ENCODE results near the gene PACS2.

The PACS2 gene

GRCh38 chr14:105366386-105367074 is 52.0 kb downstream of the PACS2 start:
- H3K4me3 ChIP-seq (replicated peaks; ENCODE audit: low read depth, low read length) = no peak overlapping the region
- no peak for TF ChIP-seq CTCF (IDR thresholded peaks at IDR 0.05; ENCODE audit: insufficient read depth, low read length, poor library complexity, severe bottlenecking)
- no peak for DNase-seq (ENCODE audit: extremely low read depth, insufficient read length)
- no peaks in the 10 kb centered on the region for H3K27me3 ChIP-seq (replicated peaks; ENCODE audit: control insufficient read depth, insufficient read depth, low read length)
- no peaks in the 10 kb centered on the region for H3K36me3 ChIP-seq (ENCODE audit: control insufficient read depth, insufficient read depth, low read length)

- no peaks in the 10 kb centered on the region for H3K27me3 ChIP-seq (replicated peaks; ENCODE audit: control insufficient read depth, insufficient read depth, low read length)
- DNase-seq (ENCODE audit: extremely low read depth, insufficient read length) = no peak
- TF ChIP-seq CTCF (IDR thresholded peaks at IDR 0.05; ENCODE audit: insufficient read depth, low read length, poor library complexity, severe bottlenecking) = no peak
- no peak overlapping the region for H3K4me3 ChIP-seq (replicated peaks; ENCODE audit: low read depth, low read length)
- H3K36me3 ChIP-seq (ENCODE audit: control insufficient read depth, insufficient read depth, low read length) = no peaks in the 10 kb centered on the region
Observed at GRCh38 chr14:105367116-105368031, 52.8 kb downstream of the PACS2 start.

- DNase-seq (ENCODE audit: extremely low read depth, insufficient read length) = no peak
- no peak for TF ChIP-seq CTCF (IDR thresholded peaks at IDR 0.05; ENCODE audit: insufficient read depth, low read length, poor library complexity, severe bottlenecking)
- no peak overlapping the region for H3K4me3 ChIP-seq (replicated peaks; ENCODE audit: low read depth, low read length)
- no peaks in the 10 kb centered on the region for H3K27me3 ChIP-seq (replicated peaks; ENCODE audit: control insufficient read depth, insufficient read depth, low read length)
- no peaks in the 10 kb centered on the region for H3K36me3 ChIP-seq (ENCODE audit: control insufficient read depth, insufficient read depth, low read length)
Observed at GRCh38 chr14:105368032-105368417, 53.5 kb downstream of the PACS2 start.

- no peak for TF ChIP-seq CTCF (IDR thresholded peaks at IDR 0.05; ENCODE audit: insufficient read depth, low read length, poor library complexity, severe bottlenecking)
- DNase-seq (ENCODE audit: extremely low read depth, insufficient read length) = no peak
- Histone ChIP-seq H3K4me3 (replicated peaks; ENCODE audit: low read depth, low read length) (no peak overlapping the region), H3K36me3 (ENCODE audit: control insufficient read depth, insufficient read depth, low read length) (no peaks in the 10 kb centered on the region), H3K27me3 (replicated peaks; ENCODE audit: control insufficient read depth, insufficient read depth, low read length) (no peaks in the 10 kb centered on the region)
Observed at GRCh38 chr14:105368426-105368825, 53.9 kb downstream of the PACS2 start.

- TF ChIP-seq CTCF (IDR thresholded peaks at IDR 0.05; ENCODE audit: insufficient read depth, low read length, poor library complexity, severe bottlenecking) = no peak
- Histone ChIP-seq H3K36me3 (ENCODE audit: control insufficient read depth, insufficient read depth, low read length) (no peaks in the 10 kb centered on the region), H3K4me3 (replicated peaks; ENCODE audit: low read depth, low read length) (no peak overlapping the region), H3K27me3 (replicated peaks; ENCODE audit: control insufficient read depth, insufficient read depth, low read length) (no peaks in the 10 kb centered on the region)
- DNase-seq (ENCODE audit: extremely low read depth, insufficient read length) = no peak
Observed at GRCh38 chr14:105368910-105369652, 54.5 kb downstream of the PACS2 start.
